ENCODE data around the gene UBXN6. TPM values are rescaled to one million over a fixed set of nuclear protein-coding genes. Genes with fewer than 3 reads are reported as not detected.

Gene UBXN6
- total RNA-seq, 2 experiments from 2014 or later: 54.5 to 58.4 TPM

DNA sequence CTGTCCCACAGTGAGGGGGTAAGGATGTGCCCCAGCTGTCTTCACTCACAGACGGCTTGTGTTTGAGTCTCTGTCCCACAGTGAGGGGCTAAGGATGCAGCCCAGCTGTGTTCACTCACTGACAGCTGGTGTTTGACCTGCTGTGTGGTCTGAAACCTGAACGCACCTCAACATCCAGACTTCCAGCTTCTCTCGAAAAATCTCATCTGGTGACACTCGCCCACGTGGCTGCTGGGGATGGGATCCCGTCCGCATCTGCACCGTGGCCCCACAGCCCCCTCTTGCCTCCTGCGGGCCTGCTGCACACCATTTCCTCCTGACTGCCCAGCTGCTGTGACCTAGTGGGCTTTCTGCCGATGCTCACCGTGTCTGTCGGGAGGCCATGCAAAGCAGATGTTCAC lies 27.8 kb downstream of the UBXN6 start:
- DNase-seq (no peak), ATAC-seq (ENCODE audit: poor library complexity) (no peak)
- TF ChIP-seq, protein P1, sequence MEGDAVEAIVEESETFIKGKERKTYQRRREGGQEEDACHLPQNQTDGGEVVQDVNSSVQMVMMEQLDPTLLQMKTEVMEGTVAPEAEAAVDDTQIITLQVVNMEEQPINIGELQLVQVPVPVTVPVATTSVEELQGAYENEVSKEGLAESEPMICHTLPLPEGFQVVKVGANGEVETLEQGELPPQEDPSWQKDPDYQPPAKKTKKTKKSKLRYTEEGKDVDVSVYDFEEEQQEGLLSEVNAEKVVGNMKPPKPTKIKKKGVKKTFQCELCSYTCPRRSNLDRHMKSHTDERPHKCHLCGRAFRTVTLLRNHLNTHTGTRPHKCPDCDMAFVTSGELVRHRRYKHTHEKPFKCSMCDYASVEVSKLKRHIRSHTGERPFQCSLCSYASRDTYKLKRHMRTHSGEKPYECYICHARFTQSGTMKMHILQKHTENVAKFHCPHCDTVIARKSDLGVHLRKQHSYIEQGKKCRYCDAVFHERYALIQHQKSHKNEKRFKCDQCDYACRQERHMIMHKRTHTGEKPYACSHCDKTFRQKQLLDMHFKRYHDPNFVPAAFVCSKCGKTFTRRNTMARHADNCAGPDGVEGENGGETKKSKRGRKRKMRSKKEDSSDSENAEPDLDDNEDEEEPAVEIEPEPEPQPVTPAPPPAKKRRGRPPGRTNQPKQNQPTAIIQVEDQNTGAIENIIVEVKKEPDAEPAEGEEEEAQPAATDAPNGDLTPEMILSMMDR (IDR thresholded peaks at IDR 0.05): no peak
- Histone ChIP-seq H3K4me1 (ENCODE audit: insufficient read depth, low read length) (no peaks in the 10 kb centered on the region), H3K9me3 (ENCODE audit: control insufficient read depth in 1 of 2, insufficient read depth in 1 of 2, low read length in 2 of 2) (no peaks in the 10 kb centered on the region), H3K27me3 (ENCODE audit: control insufficient read depth in 1 of 2, insufficient read depth in 2 of 2, low read length in 2 of 2) (no peaks in the 10 kb centered on the region), H3K36me3 (ENCODE audit: insufficient read depth, low read length) (peaks cover 25% of the 10 kb centered on the region), H3K4me3 (ENCODE audit: low read length) (no peak overlapping the region), H3K27ac (ENCODE audit: low read depth in 1 of 2, low read length in 2 of 2) (no peak overlapping the region)
- intact Hi-C loops (cut with DNase I, micrococcal nuclease): no loop called here
- H3K4me3 Mint-ChIP-seq: no peak overlapping the region
- POLR2A ChIA-PET: no interaction called here
- no peak overlapping the region for H3K27ac Mint-ChIP-seq
- H3K36me3 Mint-ChIP-seq (ENCODE audit: low read depth): peaks cover 37% of the 10 kb centered on the region
- H3K27me3 Mint-ChIP-seq: no peaks in the 10 kb centered on the region
- H3K4me1 Mint-ChIP-seq (ENCODE audit: low read depth): no peaks in the 10 kb centered on the region
- no peaks in the 10 kb centered on the region for H3K9me3 Mint-ChIP-seq
- CTCF ChIA-PET: no interaction called here

DNA sequence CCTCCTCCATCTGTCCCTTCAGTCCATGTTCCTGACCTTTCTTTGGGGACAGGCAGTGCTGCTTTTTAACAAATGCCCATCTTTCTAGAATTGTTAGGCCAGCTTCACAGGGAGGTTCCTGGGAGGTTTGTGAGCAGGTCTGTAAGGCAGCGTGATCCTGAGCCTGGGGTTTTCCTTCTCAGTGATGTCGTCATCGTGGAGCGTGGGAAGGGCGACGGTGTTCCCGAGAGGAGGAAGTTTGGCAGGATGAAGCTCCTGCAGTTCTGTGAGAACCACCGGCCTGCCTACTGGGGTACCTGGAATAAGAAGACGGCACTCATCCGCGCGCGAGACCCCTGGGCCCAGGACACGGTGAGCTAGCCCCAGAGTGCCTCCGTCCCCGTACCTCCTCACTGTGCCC lies 28.3 kb downstream of the UBXN6 start:
- no peak for DNase-seq
- Histone ChIP-seq H3K27ac (ENCODE audit: low read depth in 1 of 2, low read length in 2 of 2) (no peak overlapping the region), H3K9me3 (ENCODE audit: control insufficient read depth in 1 of 2, insufficient read depth in 1 of 2, low read length in 2 of 2) (no peaks in the 10 kb centered on the region), H3K4me3 (ENCODE audit: low read length) (no peak overlapping the region), H3K36me3 (ENCODE audit: insufficient read depth, low read length) (peaks cover 23% of the 10 kb centered on the region), H3K27me3 (ENCODE audit: control insufficient read depth in 1 of 2, insufficient read depth in 2 of 2, low read length in 2 of 2) (no peaks in the 10 kb centered on the region), H3K4me1 (ENCODE audit: insufficient read depth, low read length) (no peaks in the 10 kb centered on the region)
- Mint-ChIP-seq H3K27ac (no peak overlapping the region), H3K4me3 (no peak overlapping the region), H3K9me3 (no peaks in the 10 kb centered on the region), H3K4me1 (ENCODE audit: low read depth) (no peaks in the 10 kb centered on the region), H3K27me3 (no peaks in the 10 kb centered on the region), H3K36me3 (ENCODE audit: low read depth) (peaks cover 33% of the 10 kb centered on the region)
- intact Hi-C loops (cut with DNase I, micrococcal nuclease): no loop called here
- ChIA-PET CTCF (no interaction called here), POLR2A (no interaction called here)
- TF ChIP-seq, protein P1 (IDR thresholded peaks at IDR 0.05): no peak
- no peak for ATAC-seq (ENCODE audit: poor library complexity)

DNA sequence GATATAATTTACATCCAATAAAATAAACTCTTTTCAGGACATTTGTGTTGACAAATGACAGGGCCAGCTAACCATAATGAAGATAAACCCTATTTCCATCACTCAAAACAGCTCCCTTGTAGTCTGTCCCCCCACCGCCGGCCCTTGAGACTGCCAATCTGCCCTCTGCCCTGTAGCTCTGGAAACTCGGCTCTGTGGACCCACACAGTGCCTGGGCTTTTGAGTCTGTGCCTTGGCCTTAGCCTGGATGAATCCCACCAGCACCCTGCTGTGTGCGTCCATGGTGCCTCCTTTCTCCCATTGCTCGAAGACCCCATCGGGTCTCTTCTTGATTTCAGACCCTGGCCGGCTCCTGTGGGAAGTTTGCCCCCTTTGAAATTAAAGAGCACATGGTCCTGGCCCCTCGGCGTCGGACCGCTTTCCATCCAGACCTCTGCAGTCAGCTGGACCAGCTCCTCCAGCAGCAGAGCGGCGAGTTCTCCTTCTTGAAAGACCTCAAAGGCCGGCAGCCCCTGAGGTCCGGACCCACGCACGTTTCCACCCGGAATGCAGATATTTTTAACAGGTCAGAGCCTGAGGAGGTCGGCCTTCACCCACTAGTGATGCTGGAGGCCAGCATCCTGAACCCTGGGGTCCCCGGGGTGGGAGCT lies 29.1 kb downstream of the UBXN6 start:
- Histone ChIP-seq H3K4me3 (ENCODE audit: low read length) (no peak overlapping the region), H3K36me3 (ENCODE audit: insufficient read depth, low read length) (peaks cover 27% of the 10 kb centered on the region), H3K9me3 (ENCODE audit: control insufficient read depth in 1 of 2, insufficient read depth in 1 of 2, low read length in 2 of 2) (no peaks in the 10 kb centered on the region), H3K4me1 (ENCODE audit: insufficient read depth, low read length) (no peaks in the 10 kb centered on the region), H3K27ac (ENCODE audit: low read depth in 1 of 2, low read length in 2 of 2) (no peak overlapping the region), H3K27me3 (ENCODE audit: control insufficient read depth in 1 of 2, insufficient read depth in 2 of 2, low read length in 2 of 2) (no peaks in the 10 kb centered on the region)
- intact Hi-C loops (cut with DNase I, micrococcal nuclease): no loop called here
- ChIA-PET POLR2A (no interaction called here), CTCF (no interaction called here)
- H3K27me3 Mint-ChIP-seq: no peaks in the 10 kb centered on the region
- H3K36me3 Mint-ChIP-seq (ENCODE audit: low read depth): peaks cover 40% of the 10 kb centered on the region
- H3K27ac Mint-ChIP-seq: no peak overlapping the region
- H3K4me1 Mint-ChIP-seq (ENCODE audit: low read depth): no peaks in the 10 kb centered on the region
- H3K4me3 Mint-ChIP-seq: no peak overlapping the region
- no peaks in the 10 kb centered on the region for H3K9me3 Mint-ChIP-seq
- DNase-seq (no peak), ATAC-seq (ENCODE audit: poor library complexity) (no peak)
- TF ChIP-seq, protein P1 (IDR thresholded peaks at IDR 0.05): no peak
